ENCODE data around the gene DENND1C. TPM values are rescaled to one million over a fixed set of nuclear protein-coding genes. Genes with fewer than 3 reads are reported as not detected.

DENND1C gene
- polyA plus RNA-seq, 1 donor from 2014 or later, result 0.17 TPM

DNA sequence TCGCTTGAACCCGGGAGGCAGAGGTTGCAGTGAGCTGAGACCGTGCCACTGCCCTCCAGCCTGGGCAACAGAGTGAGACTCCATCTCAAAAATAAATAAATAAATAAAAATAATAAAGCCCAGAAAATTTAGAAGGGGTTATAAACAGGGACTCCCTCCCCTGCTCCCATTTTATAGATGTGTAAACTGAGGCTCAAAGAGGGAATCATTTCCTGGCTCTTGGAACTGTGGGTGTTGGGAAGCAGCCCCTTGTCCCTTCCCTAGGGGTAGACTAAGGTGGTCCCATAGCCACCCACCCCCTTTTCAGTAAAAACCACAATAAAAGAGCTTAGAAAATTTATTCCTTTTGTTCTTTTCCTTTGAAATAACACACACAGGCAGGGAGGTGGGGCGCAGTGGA lies 41.8 kb downstream of the DENND1C start:
- H3K4me2 ChIP-seq (ENCODE audit: low read length), result no peak overlapping the region
- no peak overlapping the region for H3K27ac ChIP-seq (ENCODE audit: low read length)
- H3K9ac ChIP-seq (ENCODE audit: low read length), result no peak overlapping the region
- H3F3A ChIP-seq (ENCODE audit: insufficient read depth, low read length, poor library complexity, severe bottlenecking), result no peaks in the 10 kb centered on the region
- H3K79me2 ChIP-seq (replicated peaks; ENCODE audit: insufficient read depth, low read length), result no peaks in the 10 kb centered on the region
- H3K4me3 ChIP-seq (ENCODE audit: low read length), result no peak overlapping the region
- no peaks in the 10 kb centered on the region for H4K20me1 ChIP-seq (ENCODE audit: insufficient read depth)
- no peaks in the 10 kb centered on the region for H3K9me2 ChIP-seq (ENCODE audit: insufficient read depth, low read length)
- TF ChIP-seq RAD21 (conservative IDR thresholded peaks at IDR 0.05) (no peak), TAF1 (IDR thresholded peaks at IDR 0.05; ENCODE audit: low read depth) (no peak), SMC3 (conservative IDR thresholded peaks at IDR 0.05; ENCODE audit: poor library complexity) (no peak), MXI1 (conservative IDR thresholded peaks at IDR 0.05; ENCODE audit: poor library complexity, severe bottlenecking) (no peak), EZH2 (IDR thresholded peaks at IDR 0.05; ENCODE audit: borderline replicate concordance, insufficient read depth, low read length, poor library complexity, severe bottlenecking) (no peak), POLR2AphosphoS5 (IDR thresholded peaks at IDR 0.05) (no peak), EP300 (conservative IDR thresholded peaks at IDR 0.05; ENCODE audit: poor library complexity, severe bottlenecking) (no peak)
- TF ChIP-seq, protein P1, sequence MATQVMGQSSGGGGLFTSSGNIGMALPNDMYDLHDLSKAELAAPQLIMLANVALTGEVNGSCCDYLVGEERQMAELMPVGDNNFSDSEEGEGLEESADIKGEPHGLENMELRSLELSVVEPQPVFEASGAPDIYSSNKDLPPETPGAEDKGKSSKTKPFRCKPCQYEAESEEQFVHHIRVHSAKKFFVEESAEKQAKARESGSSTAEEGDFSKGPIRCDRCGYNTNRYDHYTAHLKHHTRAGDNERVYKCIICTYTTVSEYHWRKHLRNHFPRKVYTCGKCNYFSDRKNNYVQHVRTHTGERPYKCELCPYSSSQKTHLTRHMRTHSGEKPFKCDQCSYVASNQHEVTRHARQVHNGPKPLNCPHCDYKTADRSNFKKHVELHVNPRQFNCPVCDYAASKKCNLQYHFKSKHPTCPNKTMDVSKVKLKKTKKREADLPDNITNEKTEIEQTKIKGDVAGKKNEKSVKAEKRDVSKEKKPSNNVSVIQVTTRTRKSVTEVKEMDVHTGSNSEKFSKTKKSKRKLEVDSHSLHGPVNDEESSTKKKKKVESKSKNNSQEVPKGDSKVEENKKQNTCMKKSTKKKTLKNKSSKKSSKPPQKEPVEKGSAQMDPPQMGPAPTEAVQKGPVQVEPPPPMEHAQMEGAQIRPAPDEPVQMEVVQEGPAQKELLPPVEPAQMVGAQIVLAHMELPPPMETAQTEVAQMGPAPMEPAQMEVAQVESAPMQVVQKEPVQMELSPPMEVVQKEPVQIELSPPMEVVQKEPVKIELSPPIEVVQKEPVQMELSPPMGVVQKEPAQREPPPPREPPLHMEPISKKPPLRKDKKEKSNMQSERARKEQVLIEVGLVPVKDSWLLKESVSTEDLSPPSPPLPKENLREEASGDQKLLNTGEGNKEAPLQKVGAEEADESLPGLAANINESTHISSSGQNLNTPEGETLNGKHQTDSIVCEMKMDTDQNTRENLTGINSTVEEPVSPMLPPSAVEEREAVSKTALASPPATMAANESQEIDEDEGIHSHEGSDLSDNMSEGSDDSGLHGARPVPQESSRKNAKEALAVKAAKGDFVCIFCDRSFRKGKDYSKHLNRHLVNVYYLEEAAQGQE (IDR thresholded peaks at IDR 0.05; ENCODE audit: borderline replicate concordance), result no peak
- TF ChIP-seq, protein P2, sequence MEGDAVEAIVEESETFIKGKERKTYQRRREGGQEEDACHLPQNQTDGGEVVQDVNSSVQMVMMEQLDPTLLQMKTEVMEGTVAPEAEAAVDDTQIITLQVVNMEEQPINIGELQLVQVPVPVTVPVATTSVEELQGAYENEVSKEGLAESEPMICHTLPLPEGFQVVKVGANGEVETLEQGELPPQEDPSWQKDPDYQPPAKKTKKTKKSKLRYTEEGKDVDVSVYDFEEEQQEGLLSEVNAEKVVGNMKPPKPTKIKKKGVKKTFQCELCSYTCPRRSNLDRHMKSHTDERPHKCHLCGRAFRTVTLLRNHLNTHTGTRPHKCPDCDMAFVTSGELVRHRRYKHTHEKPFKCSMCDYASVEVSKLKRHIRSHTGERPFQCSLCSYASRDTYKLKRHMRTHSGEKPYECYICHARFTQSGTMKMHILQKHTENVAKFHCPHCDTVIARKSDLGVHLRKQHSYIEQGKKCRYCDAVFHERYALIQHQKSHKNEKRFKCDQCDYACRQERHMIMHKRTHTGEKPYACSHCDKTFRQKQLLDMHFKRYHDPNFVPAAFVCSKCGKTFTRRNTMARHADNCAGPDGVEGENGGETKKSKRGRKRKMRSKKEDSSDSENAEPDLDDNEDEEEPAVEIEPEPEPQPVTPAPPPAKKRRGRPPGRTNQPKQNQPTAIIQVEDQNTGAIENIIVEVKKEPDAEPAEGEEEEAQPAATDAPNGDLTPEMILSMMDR (IDR thresholded peaks at IDR 0.05; ENCODE audit: poor library complexity, severe bottlenecking), result no peak
- H3K9me3 ChIP-seq (ENCODE audit: low read length), result no peaks in the 10 kb centered on the region
- no peak overlapping the region for H2AFZ ChIP-seq (ENCODE audit: low read depth, low read length)
- no peaks in the 10 kb centered on the region for H3K36me3 ChIP-seq (ENCODE audit: insufficient read depth, low read length)
- H3K27me3 ChIP-seq (ENCODE audit: insufficient read depth, low read depth, low read length), result no peaks in the 10 kb centered on the region

DNA sequence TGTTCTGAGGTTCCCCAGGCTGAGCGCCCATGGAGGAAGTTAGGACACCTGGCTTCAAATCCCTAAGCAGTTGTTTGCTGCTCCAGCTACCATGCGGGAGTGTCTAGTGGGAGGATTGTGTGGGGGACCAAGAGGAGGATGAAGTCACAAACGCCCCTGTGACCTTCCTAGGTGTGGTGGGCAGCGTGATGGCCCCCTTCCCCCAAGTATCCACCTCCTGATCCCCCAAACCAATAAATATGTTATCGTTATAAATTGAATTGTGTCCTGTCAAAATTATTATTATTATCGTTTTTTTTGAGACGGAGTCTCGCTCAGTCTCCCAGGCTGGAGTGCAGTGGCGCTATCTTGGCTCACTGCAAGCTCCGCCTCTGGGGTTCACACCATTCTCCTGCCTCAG lies 47.9 kb downstream of the DENND1C start, which contains the start of gene SLC25A41:
Gene SLC25A41 (minus strand): TSS at position 101 of the 400 bp plus-strand sequence. CDS start 70 bp downstream, at position 31.
- TF ChIP-seq, protein P1 (IDR thresholded peaks at IDR 0.05; ENCODE audit: borderline replicate concordance), result no peak
- H2AFZ ChIP-seq (ENCODE audit: low read depth, low read length), result no peak within 1 kb of the TSS
- no peak within 1 kb of the TSS for H3K9ac ChIP-seq (ENCODE audit: low read length)
- no peaks in the 10 kb centered on the region for H3K27me3 ChIP-seq (ENCODE audit: insufficient read depth, low read depth, low read length)
- H3K9me2 ChIP-seq (ENCODE audit: insufficient read depth, low read length), result no peaks in the 10 kb centered on the region
- no peak within 1 kb of the TSS for H3K27ac ChIP-seq (ENCODE audit: low read length)
- H3K9me3 ChIP-seq (ENCODE audit: low read length), result no peaks in the 10 kb centered on the region
- H4K20me1 ChIP-seq (ENCODE audit: insufficient read depth), result no peaks in the 10 kb centered on the region
- H3K79me2 ChIP-seq (replicated peaks; ENCODE audit: insufficient read depth, low read length), result no peaks in the 10 kb centered on the region
- no peak within 1 kb of the TSS for H3K4me3 ChIP-seq (ENCODE audit: low read length)
- H3K36me3 ChIP-seq (ENCODE audit: insufficient read depth, low read length), result no peaks in the 10 kb centered on the region
- no peak within 1 kb of the TSS for H3K4me2 ChIP-seq (ENCODE audit: low read length)
- no peaks in the 10 kb centered on the region for H3F3A ChIP-seq (ENCODE audit: insufficient read depth, low read length, poor library complexity, severe bottlenecking)
